ENCODE measurements around the gene PTPRN2.

DNA sequence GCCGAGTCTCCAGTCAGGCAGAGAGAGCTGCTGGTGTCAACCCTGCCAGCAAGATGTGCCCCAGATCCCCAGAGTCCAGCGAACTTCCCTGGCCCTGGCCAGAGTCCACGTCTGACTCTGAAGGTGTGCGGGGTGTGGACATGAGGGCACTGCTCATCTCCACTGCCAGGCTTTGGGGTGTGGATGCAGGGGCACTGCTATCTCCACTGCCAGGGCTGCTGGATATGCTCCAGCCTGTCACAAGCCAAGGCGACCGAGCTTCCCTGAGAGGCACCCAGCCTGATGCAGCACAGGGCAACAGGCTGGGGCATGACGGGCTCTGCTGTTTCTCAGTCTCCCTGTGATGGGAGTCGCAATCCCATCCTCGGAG is 596.8 kb downstream of the PTPRN2 start:
- TF ChIP-seq, protein P1, sequence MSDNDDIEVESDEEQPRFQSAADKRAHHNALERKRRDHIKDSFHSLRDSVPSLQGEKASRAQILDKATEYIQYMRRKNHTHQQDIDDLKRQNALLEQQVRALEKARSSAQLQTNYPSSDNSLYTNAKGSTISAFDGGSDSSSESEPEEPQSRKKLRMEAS (IDR thresholded peaks at IDR 0.05; ENCODE audit: low read depth, low read length), result no peak
- TF ChIP-seq, protein P2, sequence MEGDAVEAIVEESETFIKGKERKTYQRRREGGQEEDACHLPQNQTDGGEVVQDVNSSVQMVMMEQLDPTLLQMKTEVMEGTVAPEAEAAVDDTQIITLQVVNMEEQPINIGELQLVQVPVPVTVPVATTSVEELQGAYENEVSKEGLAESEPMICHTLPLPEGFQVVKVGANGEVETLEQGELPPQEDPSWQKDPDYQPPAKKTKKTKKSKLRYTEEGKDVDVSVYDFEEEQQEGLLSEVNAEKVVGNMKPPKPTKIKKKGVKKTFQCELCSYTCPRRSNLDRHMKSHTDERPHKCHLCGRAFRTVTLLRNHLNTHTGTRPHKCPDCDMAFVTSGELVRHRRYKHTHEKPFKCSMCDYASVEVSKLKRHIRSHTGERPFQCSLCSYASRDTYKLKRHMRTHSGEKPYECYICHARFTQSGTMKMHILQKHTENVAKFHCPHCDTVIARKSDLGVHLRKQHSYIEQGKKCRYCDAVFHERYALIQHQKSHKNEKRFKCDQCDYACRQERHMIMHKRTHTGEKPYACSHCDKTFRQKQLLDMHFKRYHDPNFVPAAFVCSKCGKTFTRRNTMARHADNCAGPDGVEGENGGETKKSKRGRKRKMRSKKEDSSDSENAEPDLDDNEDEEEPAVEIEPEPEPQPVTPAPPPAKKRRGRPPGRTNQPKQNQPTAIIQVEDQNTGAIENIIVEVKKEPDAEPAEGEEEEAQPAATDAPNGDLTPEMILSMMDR (IDR thresholded peaks at IDR 0.05; ENCODE audit: low read depth, low read length), result no peak
- no peak for TF ChIP-seq POLR2A (IDR thresholded peaks at IDR 0.05; ENCODE audit: extremely low read depth, insufficient read length)
